A549 (cell line): ENCODE measurements around the gene ITGA1. TPM values are rescaled to one million over a fixed set of nuclear protein-coding genes. Genes with fewer than 3 reads are reported as not detected.

Experiments used
- ATAC-seq, 2 experiments: fragments of 200-7000 bp in 1 of 2; fragments of >200 bp in 1 of 2; cut with Nextera tagmentation in 1 of 2; cut with Tn5 transposase in 1 of 2; 3 replicates each; pipeline versions ENCODE4 v1.8.0 to v1.9.1; 2018 to 2020; ENCODE audit warnings: mild to moderate bottlenecking in 1 of 2, moderate library complexity in 1 of 2
- CTCF ChIA-PET: fragments of 300-600 bp; sonication (Branson Sonifier 250); formaldehyde crosslinking; extraction: SDS; loops from one replicate; lab custom pipeline; 2021; ENCODE audit warnings: antibody characterized with exemption, inconsistent platforms; lab: Yijun Ruan, JAX
- POLR2A ChIA-PET: fragments of 350-600 bp; formaldehyde crosslinking; extraction: SDS; loops from one replicate; lab custom pipeline; 2021; ENCODE audit warnings: antibody characterized with exemption, inconsistent platforms; lab: Yijun Ruan, JAX
- DNase-seq, 2 experiments: peaks; one replicate each; pipeline versions ENCODE4 v3.0.0 to v3.0.0-alpha.2; 2011 to 2016; ENCODE audit warnings: low read depth in 1 of 2, low spot score in 1 of 2
- FAIRE-seq: peaks from 2 replicates; lab custom pipeline; 2011; peaks lifted over from hg19 to GRCh38; lab: Jason Lieb, UNC
- H3K27ac ChIP-seq, 2 experiments: fragments of >200 bp; sonication (Bioruptor Twin); formaldehyde crosslinking; 3 replicates each; pipeline ENCODE4 v1.5.1; 2016 to 2017
- H3K4me1 ChIP-seq: fragments of >200 bp; sonication (Bioruptor Twin); formaldehyde crosslinking; 3 replicates; pipeline ENCODE4 v1.6.1; 2016
- H3K4me2 ChIP-seq: fragments of >200 bp; sonication (Bioruptor Twin); formaldehyde crosslinking; 3 replicates; pipeline ENCODE4 v1.6.1; 2016
- H3K4me3 ChIP-seq: fragments of >200 bp; sonication (Bioruptor Twin); formaldehyde crosslinking; 3 replicates; pipeline ENCODE4 v1.5.1; 2016
- H3K9me3 ChIP-seq: fragments of >200 bp; sonication (Bioruptor Twin); formaldehyde crosslinking; 3 replicates; pipeline ENCODE4 v1.6.1; 2016
- EP300 ChIP-seq, 2 experiments: fragments of >200 bp; sonication (Bioruptor Twin); formaldehyde crosslinking; IDR thresholded peaks; 2 replicates in 1 of 2; 3 replicates in 1 of 2; pipeline ENCODE4 v1.6.1; 2016 to 2017
- FOXS1 ChIP-seq: fragments of 250-450 bp; sonication (Bioruptor Pico); IDR thresholded peaks from 2 replicates; pipeline ENCODE4 v1.5.0; 2020; ENCODE audit warnings: mild to moderate bottlenecking, moderate library complexity
- MAFK ChIP-seq: fragments of 450-650 bp; IDR thresholded peaks from 2 replicates; pipeline ENCODE4 v1.6.1; 2014; ENCODE audit not compliant: partially characterized antibody
- MAZ ChIP-seq: fragments of 150-350 bp; IDR thresholded peaks from 2 replicates; pipeline ENCODE4 v1.6.1; 2014; ENCODE audit warnings: antibody characterized with exemption, low read depth, low read length, borderline replicate concordance
- MYC ChIP-seq: IDR thresholded peaks from 2 replicates; pipeline ENCODE4 v1.6.1; 2012; ENCODE audit warnings: mild to moderate bottlenecking, inconsistent platforms, low read length, improper control_type of control experiment, borderline replicate concordance
- RAD21 ChIP-seq, 2 experiments: fragments of >200 bp in 1 of 2; sonication (Bioruptor Twin) in 1 of 2; formaldehyde crosslinking in 1 of 2; IDR thresholded peaks in 1 of 2; conservative IDR thresholded peaks in 1 of 2; 2 replicates in 1 of 2; 3 replicates in 1 of 2; pipeline ENCODE4 v1.6.1; 2012 to 2018; ENCODE audit warnings: inconsistent platforms in 1 of 2
- RFX5 ChIP-seq: fragments of 450-650 bp; IDR thresholded peaks from 2 replicates; pipeline ENCODE4 v1.7.1; 2014; ENCODE audit warnings: antibody characterized with exemption, mild to moderate bottlenecking, moderate library complexity
- SMC3 ChIP-seq: fragments of >200 bp; sonication (Bioruptor Twin); formaldehyde crosslinking; IDR thresholded peaks from 3 replicates; pipeline ENCODE4 v1.6.1; 2018; ENCODE audit warnings: inconsistent platforms
- ZNF302 ChIP-seq: fragments of 250-450 bp; sonication (Bioruptor Pico); IDR thresholded peaks from 2 replicates; pipeline ENCODE4 v1.9.0; 2021; ENCODE audit warnings: inconsistent platforms, mild to moderate bottlenecking, moderate library complexity
- WGBS: methylation state at CpG from one replicate; pipeline ENCODE4 v1.1.6; 2017; ENCODE audit errors: missing lambda C conversion rate; 5-methylcytosine and 5-hydroxymethylcytosine counted together
- polyA plus RNA-seq, 4 experiments: library from polyadenylated mRNA; depleted of rRNA in 3 of 4; stranded (reverse); fragments of >200 nt; fragmentation: RNase III in 1 of 4; extraction: RNeasy Plus Mini Kit Qiagen cat#74134 plus additional on column Dnase treatment in 1 of 4; gene quantifications; 2 replicates in 3 of 4; 3 replicates in 1 of 4; pipeline ENCODE4 v1.2.3, GENCODE V29; 2011 to 2017
- TF ChIP-seq, protein P1 (sequence below): fragments of >200 bp; sonication (Bioruptor Twin); formaldehyde crosslinking; IDR thresholded peaks from 3 replicates; pipeline ENCODE4 v1.5.1; 2016
- TF ChIP-seq, protein P2 (sequence below): fragments of 450-650 bp; IDR thresholded peaks from 2 replicates; pipeline ENCODE4 v1.6.1; 2014; ENCODE audit warnings: antibody characterized with exemption
- TF ChIP-seq, protein P3 (sequence below): fragments of 150-350 bp; IDR thresholded peaks from 2 replicates; pipeline ENCODE4 v1.6.1; 2014; ENCODE audit warnings: low read depth, mild to moderate bottlenecking, low read length

The ITGA1 gene
- polyA plus RNA-seq, 2 of the 4 experiments (the other 2 are of a cell fraction), result 1.5 to 5.5 TPM

DNA sequence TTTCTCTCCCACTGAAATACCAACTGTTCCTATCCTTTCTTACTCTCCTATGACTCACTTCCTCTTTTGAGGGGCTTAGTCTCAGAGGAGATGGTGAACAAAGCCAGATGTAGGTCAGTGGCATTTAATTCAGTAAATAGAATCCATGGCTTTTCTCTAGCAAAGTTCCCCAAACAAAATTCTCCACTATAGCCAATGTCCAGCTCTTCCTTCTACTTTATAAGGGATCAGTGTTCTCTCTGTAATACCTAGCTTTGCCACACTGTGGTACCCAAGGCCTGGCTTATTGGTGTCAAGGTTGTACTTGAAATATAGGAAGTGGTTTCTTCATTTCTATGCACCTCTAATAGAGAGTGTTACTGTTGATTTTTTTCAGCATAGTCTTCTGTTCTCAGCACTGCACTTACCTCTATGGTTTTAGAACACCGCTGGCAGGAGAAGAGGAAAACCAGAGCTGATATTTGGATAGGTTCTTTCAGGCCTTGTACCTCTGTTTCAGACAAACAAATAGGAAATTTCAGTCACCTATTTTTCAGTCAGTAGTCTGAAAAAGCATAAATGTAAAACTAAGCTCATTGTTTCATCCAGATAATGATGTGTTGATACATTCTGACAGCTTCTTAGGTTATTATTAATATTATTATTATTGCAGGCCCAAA, 160.8 kb downstream of the ITGA1 start:
- FAIRE-seq, result peak; percentile 94
- peak; percentile 52 to 81 for DNase-seq
- TF ChIP-seq RFX5 (no peak), EP300 (IDR thresholded peaks at IDR 0.05) (no peak), SMC3 (peak; percentile 92), RAD21 (conservative IDR thresholded peaks at IDR 0.05 in 1 of 2, IDR thresholded peaks at IDR 0.05 in 1 of 2) (peak; percentile 97)
- TF ChIP-seq, protein P1, sequence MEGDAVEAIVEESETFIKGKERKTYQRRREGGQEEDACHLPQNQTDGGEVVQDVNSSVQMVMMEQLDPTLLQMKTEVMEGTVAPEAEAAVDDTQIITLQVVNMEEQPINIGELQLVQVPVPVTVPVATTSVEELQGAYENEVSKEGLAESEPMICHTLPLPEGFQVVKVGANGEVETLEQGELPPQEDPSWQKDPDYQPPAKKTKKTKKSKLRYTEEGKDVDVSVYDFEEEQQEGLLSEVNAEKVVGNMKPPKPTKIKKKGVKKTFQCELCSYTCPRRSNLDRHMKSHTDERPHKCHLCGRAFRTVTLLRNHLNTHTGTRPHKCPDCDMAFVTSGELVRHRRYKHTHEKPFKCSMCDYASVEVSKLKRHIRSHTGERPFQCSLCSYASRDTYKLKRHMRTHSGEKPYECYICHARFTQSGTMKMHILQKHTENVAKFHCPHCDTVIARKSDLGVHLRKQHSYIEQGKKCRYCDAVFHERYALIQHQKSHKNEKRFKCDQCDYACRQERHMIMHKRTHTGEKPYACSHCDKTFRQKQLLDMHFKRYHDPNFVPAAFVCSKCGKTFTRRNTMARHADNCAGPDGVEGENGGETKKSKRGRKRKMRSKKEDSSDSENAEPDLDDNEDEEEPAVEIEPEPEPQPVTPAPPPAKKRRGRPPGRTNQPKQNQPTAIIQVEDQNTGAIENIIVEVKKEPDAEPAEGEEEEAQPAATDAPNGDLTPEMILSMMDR, result peak; percentile 88
- TF ChIP-seq, all 56 proteins: peak for 3
- ChIA-PET POLR2A (interaction anchor here (0.6 to 2.5 kb wide), 5 partner anchors 39 to 144 kb away, joined by 3 to 8 read pairs (median 4); partner anchors contain the start of gene ITGA2), CTCF (interaction anchor here (0.7 to 9.1 kb wide), 53 partner anchors 8 to 1275 kb away, joined by 3 to 124 read pairs (median 7); partner anchors contain the start of genes ITGA2 and MOCS2)
- Histone ChIP-seq H3K4me3 (no peak overlapping the region), H3K4me1 (peaks cover 13% of the 10 kb centered on the region; the same call in 2 of the 3 replicates), H3K4me2 (no peak overlapping the region), H3K27ac (peak overlapping the region in 1 of 2 experiments; percentile 55; a peak in 1 of 6 replicates), H3K9me3 (no peaks in the 10 kb centered on the region)
- peak; percentile 96 to 98 for ATAC-seq
- WGBS, result 3% methylated on average over 1 of the region's 1 CpG

DNA sequence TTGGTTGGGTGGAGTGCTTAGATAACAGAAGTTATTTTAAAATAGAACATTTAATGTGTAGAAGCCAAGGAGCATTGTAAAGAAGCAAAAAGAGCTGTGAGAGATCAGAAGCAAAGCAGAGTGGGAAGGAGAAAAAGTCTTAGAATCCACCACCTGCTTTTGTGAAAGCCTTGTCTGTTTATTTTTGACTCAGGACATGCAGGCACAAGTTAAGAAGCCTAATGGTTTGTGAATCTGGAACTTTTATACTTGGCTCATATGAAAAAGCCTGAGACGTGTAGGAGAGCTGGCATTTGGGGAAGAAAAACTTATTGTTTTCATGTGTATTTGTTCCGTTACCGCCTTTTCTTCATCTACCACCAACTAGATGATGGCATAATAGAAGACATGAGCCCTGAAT, 163.0 kb downstream of the ITGA1 start:
- POLR2A ChIA-PET, result no interaction called here
- CTCF ChIA-PET, result interaction anchor here (1.9 to 9.1 kb wide), 10 partner anchors 12 to 165 kb away, joined by 6 to 124 read pairs (median 28); partner anchors contain the start of gene ITGA2
- ATAC-seq, result no peak
- Histone ChIP-seq H3K4me2 (no peak overlapping the region), H3K4me3 (no peak overlapping the region), H3K4me1 (peaks cover 13% of the 10 kb centered on the region; the same call in 2 of the 3 replicates), H3K9me3 (no peaks in the 10 kb centered on the region), H3K27ac (no peak overlapping the region)
- FAIRE-seq, result no peak
- TF ChIP-seq, protein P2, sequence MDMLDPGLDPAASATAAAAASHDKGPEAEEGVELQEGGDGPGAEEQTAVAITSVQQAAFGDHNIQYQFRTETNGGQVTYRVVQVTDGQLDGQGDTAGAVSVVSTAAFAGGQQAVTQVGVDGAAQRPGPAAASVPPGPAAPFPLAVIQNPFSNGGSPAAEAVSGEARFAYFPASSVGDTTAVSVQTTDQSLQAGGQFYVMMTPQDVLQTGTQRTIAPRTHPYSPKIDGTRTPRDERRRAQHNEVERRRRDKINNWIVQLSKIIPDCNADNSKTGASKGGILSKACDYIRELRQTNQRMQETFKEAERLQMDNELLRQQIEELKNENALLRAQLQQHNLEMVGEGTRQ, result no peak
- TF ChIP-seq, protein P3, sequence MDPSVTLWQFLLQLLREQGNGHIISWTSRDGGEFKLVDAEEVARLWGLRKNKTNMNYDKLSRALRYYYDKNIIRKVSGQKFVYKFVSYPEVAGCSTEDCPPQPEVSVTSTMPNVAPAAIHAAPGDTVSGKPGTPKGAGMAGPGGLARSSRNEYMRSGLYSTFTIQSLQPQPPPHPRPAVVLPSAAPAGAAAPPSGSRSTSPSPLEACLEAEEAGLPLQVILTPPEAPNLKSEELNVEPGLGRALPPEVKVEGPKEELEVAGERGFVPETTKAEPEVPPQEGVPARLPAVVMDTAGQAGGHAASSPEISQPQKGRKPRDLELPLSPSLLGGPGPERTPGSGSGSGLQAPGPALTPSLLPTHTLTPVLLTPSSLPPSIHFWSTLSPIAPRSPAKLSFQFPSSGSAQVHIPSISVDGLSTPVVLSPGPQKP, result no peak
- TF ChIP-seq MAZ (no peak), EP300 (IDR thresholded peaks at IDR 0.05) (no peak), FOXS1 (CRISPR knock-in tag) (no peak), ZNF302 (CRISPR knock-in tag) (no peak), RAD21 (conservative IDR thresholded peaks at IDR 0.05 in 1 of 2, IDR thresholded peaks at IDR 0.05 in 1 of 2) (no peak)
- 89% methylated on average over 3 of the region's 3 CpGs for WGBS
- no peak for DNase-seq

GRCh38 chr5:52952483-52952882, 164.8 kb downstream of the ITGA1 start:
- no peak for DNase-seq

More at GRCh38 chr5:52952483-52952882, 164.8 kb downstream of the ITGA1 start:
- H3K27ac ChIP-seq, result no peak overlapping the region
- no peaks in the 10 kb centered on the region for H3K9me3 ChIP-seq
- no peak for ATAC-seq
- H3K4me1 ChIP-seq, result peaks cover 6% of the 10 kb centered on the region
- H3K4me2 ChIP-seq, result no peak overlapping the region
- CTCF ChIA-PET, result interaction anchor here (9.1 kb wide), 1 partner anchor 144 kb away, joined by 107 read pairs; no protein-coding TSS in a partner anchor
- POLR2A ChIA-PET, result no interaction called here
- WGBS, result 98% methylated on average over 1 of the region's 1 CpG
- TF ChIP-seq MYC (no peak), MAFK (peak; percentile 93), MAZ (no peak)
- TF ChIP-seq, protein P3, result no peak
- TF ChIP-seq, all 56 proteins: peak for 1
- H3K4me3 ChIP-seq, result no peak overlapping the region
- FAIRE-seq, result no peak
